Nephron progenitor cell (in vitro differentiated cells): ENCODE results near the gene MRPS6.
A peak's percentile ranks its signal among the peaks of the same experiment; 100 is the strongest.

Experiments used
- DNase-seq: peaks from one replicate; pipeline ENCODE4 v3.0.0; 2021
- H3K27ac Mint-ChIP-seq: 2 replicates; pipeline ENCODE4 v1.8.0; 2021; ENCODE audit warnings: mild to moderate bottlenecking, moderate library complexity, mixed read lengths
- H3K27me3 Mint-ChIP-seq: 2 replicates; pipeline ENCODE4 v1.8.0; 2021; ENCODE audit warnings: mild to moderate bottlenecking, low read depth, mixed read lengths; ENCODE audit not compliant: poor library complexity
- H3K36me3 Mint-ChIP-seq: 2 replicates; pipeline ENCODE4 v1.8.0; 2021; ENCODE audit warnings: low read depth, mixed read lengths
- H3K4me1 Mint-ChIP-seq: 2 replicates; pipeline ENCODE4 v1.8.0; 2021; ENCODE audit warnings: mixed read lengths
- H3K4me3 Mint-ChIP-seq: 2 replicates; pipeline ENCODE4 v1.8.0; 2021; ENCODE audit warnings: mild to moderate bottlenecking, moderate library complexity, mixed read lengths
- H3K9me3 Mint-ChIP-seq: 2 replicates; pipeline ENCODE4 v1.8.0; 2021; ENCODE audit warnings: mild to moderate bottlenecking, moderate library complexity, mixed read lengths
- TF ChIP-seq, protein P1 (sequence below): fragments of 200-600 bp; sonication (generic); IDR thresholded peaks from 2 replicates; pipeline ENCODE4 v1.5.0; 2021; ENCODE audit warnings: antibody characterized with exemption

MRPS6 gene

DNA sequence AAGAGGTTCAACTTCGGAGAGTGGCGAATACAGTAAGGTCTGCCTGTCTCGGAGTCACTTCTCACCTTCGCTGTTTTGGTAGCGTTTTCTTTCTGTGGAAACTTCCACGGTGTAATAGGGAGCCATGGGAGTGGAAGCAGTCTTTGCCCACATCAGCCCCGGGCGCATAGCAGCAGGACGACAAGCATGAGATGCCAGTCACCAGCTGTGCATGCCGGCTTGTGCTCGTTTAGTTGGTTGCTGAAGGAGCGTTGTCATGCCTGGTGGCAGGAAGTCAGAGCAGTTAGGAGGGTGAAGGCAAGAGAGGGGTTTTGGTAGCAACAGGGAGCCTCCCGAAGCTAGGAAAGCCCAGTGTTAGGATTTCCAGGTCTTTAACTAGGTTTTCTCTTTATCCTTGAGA is 58.8 kb downstream of the MRPS6 start:
- no peak for DNase-seq
- TF ChIP-seq, protein P1, sequence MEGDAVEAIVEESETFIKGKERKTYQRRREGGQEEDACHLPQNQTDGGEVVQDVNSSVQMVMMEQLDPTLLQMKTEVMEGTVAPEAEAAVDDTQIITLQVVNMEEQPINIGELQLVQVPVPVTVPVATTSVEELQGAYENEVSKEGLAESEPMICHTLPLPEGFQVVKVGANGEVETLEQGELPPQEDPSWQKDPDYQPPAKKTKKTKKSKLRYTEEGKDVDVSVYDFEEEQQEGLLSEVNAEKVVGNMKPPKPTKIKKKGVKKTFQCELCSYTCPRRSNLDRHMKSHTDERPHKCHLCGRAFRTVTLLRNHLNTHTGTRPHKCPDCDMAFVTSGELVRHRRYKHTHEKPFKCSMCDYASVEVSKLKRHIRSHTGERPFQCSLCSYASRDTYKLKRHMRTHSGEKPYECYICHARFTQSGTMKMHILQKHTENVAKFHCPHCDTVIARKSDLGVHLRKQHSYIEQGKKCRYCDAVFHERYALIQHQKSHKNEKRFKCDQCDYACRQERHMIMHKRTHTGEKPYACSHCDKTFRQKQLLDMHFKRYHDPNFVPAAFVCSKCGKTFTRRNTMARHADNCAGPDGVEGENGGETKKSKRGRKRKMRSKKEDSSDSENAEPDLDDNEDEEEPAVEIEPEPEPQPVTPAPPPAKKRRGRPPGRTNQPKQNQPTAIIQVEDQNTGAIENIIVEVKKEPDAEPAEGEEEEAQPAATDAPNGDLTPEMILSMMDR = no peak
- Mint-ChIP-seq H3K27ac (peak overlapping the region; percentile 49), H3K36me3 (peaks cover 73% of the 10 kb centered on the region), H3K4me1 (peaks cover 51% of the 10 kb centered on the region), H3K9me3 (peaks cover 49% of the 10 kb centered on the region), H3K4me3 (no peak overlapping the region), H3K27me3 (no peaks in the 10 kb centered on the region)

DNA sequence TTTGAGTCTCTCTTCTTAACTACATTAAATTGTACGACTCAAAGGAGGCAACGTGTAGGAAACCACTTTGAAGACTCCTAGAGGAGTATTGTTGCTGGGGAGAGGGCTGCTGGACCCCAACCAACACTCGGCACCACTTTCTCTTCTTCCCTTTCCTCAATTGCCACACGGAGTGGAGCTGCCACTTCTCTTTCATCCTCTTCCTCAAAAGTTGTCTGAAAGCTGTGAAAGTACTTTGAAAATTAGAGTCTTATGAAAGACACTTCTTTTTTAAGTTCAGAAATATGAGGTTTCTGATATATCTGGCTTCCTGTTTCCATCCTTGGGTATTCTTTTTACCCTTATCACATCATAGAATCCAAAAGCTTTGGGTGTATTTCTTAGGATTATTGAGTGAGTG is 59.5 kb downstream of the MRPS6 start:
- no peak for DNase-seq
- TF ChIP-seq, protein P1 = no peak
- Mint-ChIP-seq H3K4me3 (no peak overlapping the region), H3K9me3 (peaks cover 56% of the 10 kb centered on the region), H3K4me1 (peaks cover 44% of the 10 kb centered on the region), H3K27me3 (no peaks in the 10 kb centered on the region), H3K27ac (no peak overlapping the region), H3K36me3 (peaks cover 80% of the 10 kb centered on the region)

DNA sequence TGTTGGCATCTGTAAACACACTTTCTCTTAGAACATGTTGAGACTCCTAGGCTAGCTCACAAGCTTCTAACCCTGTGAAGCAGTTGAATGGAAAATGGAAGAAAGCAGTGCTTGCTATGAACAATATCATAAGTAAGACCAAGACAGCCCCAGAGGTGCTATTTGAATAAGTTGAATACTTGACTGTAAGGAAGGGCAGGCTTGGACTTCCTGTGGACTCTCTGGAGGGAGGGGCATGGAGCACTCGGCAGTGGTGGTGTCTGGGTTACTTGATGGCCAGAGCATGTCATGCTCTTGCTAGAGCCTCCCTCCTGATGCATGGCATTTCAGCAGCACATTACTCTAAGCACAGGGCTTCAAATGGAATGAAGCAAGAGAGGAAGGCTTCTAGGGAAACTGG is 60.0 kb downstream of the MRPS6 start:
- TF ChIP-seq, protein P1 = no peak
- peaks cover 60% of the 10 kb centered on the region for H3K9me3 Mint-ChIP-seq
- H3K36me3 Mint-ChIP-seq = peaks cover 85% of the 10 kb centered on the region

DNA sequence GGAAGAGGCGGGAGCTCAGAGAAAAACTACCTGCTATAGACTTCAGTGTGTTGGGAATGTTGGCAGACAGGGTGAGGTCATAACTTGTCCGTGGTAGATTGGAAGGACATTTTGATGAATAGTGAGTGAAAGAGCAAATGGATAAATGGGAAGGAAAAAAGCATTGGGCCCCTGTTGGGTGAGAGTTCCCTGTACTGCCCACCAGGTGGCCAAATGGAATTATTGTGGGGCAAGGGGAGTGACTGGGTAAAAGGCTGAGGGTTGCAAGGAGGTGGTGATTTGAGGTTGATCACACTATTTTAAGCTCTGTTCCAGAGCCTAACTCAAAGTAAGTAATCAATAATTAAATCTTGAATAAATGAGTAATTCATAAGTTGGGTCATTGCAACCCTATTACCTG is 60.4 kb downstream of the MRPS6 start:
- H3K4me1 Mint-ChIP-seq = peaks cover 35% of the 10 kb centered on the region
- no peak overlapping the region for H3K4me3 Mint-ChIP-seq
- no peaks in the 10 kb centered on the region for H3K27me3 Mint-ChIP-seq
- H3K27ac Mint-ChIP-seq = no peak overlapping the region
- H3K36me3 Mint-ChIP-seq = peaks cover 86% of the 10 kb centered on the region
- H3K9me3 Mint-ChIP-seq = peaks cover 60% of the 10 kb centered on the region
- TF ChIP-seq, protein P1 = peak; percentile 34
- no peak for DNase-seq

More for the DNA sequence above, 60.0 kb downstream of the MRPS6 start:
- Mint-ChIP-seq H3K4me3 (no peak overlapping the region), H3K27ac (no peak overlapping the region), H3K27me3 (no peaks in the 10 kb centered on the region), H3K4me1 (peaks cover 39% of the 10 kb centered on the region)
- no peak for DNase-seq

DNA sequence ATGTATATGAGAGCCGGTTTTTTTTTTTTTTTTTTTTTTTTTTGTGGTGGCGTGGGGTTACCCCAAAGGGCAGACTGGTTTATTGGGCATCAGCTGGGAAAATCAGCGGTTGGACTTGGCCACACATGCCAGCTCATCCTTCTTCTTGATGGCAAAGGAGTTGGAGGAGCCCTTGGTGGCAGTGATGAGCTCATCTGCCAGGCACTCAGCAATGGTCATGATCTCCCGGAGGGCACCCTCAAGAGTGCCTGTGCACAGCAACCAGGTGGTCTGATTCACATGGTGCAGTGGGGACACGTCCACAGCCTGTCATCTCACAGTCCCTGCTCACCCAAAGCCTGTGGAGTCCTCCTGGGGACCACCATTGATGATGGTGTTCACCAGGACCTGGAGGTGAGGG is 62.0 kb downstream of the MRPS6 start:
- Mint-ChIP-seq H3K27ac (no peak overlapping the region), H3K4me3 (no peak overlapping the region), H3K4me1 (peaks cover 20% of the 10 kb centered on the region), H3K27me3 (no peaks in the 10 kb centered on the region), H3K9me3 (peaks cover 72% of the 10 kb centered on the region), H3K36me3 (peaks cover 98% of the 10 kb centered on the region)
- TF ChIP-seq, protein P1 = no peak
- DNase-seq = no peak

DNA sequence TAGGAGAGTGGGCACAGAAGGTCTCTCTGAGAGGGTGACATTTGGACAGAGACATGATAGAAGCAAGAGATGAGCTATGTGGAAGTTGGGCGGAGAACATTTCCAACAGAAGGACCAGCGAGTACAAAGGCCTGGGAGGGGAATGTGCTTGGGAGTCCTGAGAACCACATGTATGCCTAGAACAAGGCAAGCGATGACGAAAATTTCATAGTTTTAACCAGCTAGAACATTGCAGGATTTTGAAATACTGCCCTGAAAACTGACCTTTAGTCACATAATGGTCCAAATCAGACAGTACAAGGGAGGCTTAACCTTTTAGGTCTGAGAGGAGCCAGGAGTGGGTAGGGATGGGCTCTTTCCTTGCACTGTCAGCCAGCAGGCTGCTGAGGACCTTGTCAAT is 68.0 kb downstream of the MRPS6 start:
- TF ChIP-seq, protein P1 = no peak
- Mint-ChIP-seq H3K36me3 (peaks cover 98% of the 10 kb centered on the region), H3K27me3 (no peaks in the 10 kb centered on the region), H3K4me3 (no peak overlapping the region), H3K27ac (peak overlapping the region; percentile 54), H3K9me3 (peaks cover 83% of the 10 kb centered on the region), H3K4me1 (peaks cover 5% of the 10 kb centered on the region)
- no peak for DNase-seq
